GM06990 (cell line): ENCODE results near the gene ARHGAP18.

Experiments used
- DNase-seq: peaks from one replicate; pipeline ENCODE4 v3.0.0-alpha.2; 2011; ENCODE audit not compliant: insufficient read length; ENCODE audit errors: extremely low read depth
- H3K27me3 ChIP-seq: replicated peaks from 2 replicates; pipeline ENCODE4 v1.6.0; 2011; ENCODE audit warnings: low read length; ENCODE audit not compliant: control insufficient read depth, insufficient read depth
- H3K36me3 ChIP-seq: 2 replicates; pipeline ENCODE4 v1.5.1; 2011; ENCODE audit warnings: low read length; ENCODE audit not compliant: control insufficient read depth, insufficient read depth
- H3K4me3 ChIP-seq: replicated peaks from 2 replicates; pipeline ENCODE4 v1.5.1; 2011; ENCODE audit warnings: low read depth, mild to moderate bottlenecking, control low read depth, low read length
- CTCF ChIP-seq: IDR thresholded peaks from 2 replicates; pipeline ENCODE4 v1.5.1; 2011; ENCODE audit warnings: low read length, control low read depth, mild to moderate bottlenecking, inconsistent platforms; ENCODE audit not compliant: insufficient read depth, poor library complexity, severe bottlenecking

ARHGAP18 gene

GRCh38 chr6:129744201-129744879 is 34.4 kb upstream of the ARHGAP18 start:
- no peaks in the 10 kb centered on the region for H3K36me3 ChIP-seq
- no peak overlapping the region for H3K4me3 ChIP-seq
- no peaks in the 10 kb centered on the region for H3K27me3 ChIP-seq
- no peak for TF ChIP-seq CTCF
- no peak for DNase-seq

GRCh38 chr6:129740013-129740412 is 30.0 kb upstream of the ARHGAP18 start:
- TF ChIP-seq CTCF: no peak
- Histone ChIP-seq H3K27me3 (no peaks in the 10 kb centered on the region), H3K36me3 (no peaks in the 10 kb centered on the region), H3K4me3 (no peak overlapping the region)
- DNase-seq: no peak

- Histone ChIP-seq H3K27me3 (no peaks in the 10 kb centered on the region), H3K4me3 (no peak overlapping the region), H3K36me3 (no peaks in the 10 kb centered on the region)
- no peak for DNase-seq
- TF ChIP-seq CTCF: no peak
These were observed 26.1 kb upstream of the ARHGAP18 start for GRCh38 chr6:129736105-129736504.

- no peak for DNase-seq
- no peaks in the 10 kb centered on the region for H3K27me3 ChIP-seq
- peak; percentile 31 for TF ChIP-seq CTCF
- H3K4me3 ChIP-seq: no peak overlapping the region
- no peaks in the 10 kb centered on the region for H3K36me3 ChIP-seq
These were observed 23.3 kb upstream of the ARHGAP18 start for GRCh38 chr6:129733290-129733689.

GRCh38 chr6:129732542-129732941 is 22.6 kb upstream of the ARHGAP18 start:
- no peak overlapping the region for H3K4me3 ChIP-seq
- TF ChIP-seq CTCF: no peak
- no peak for DNase-seq
- no peaks in the 10 kb centered on the region for H3K27me3 ChIP-seq
- H3K36me3 ChIP-seq: no peaks in the 10 kb centered on the region

GRCh38 chr6:129732034-129732433 is 22.1 kb upstream of the ARHGAP18 start:
- H3K4me3 ChIP-seq: no peak overlapping the region
- no peak for TF ChIP-seq CTCF
- no peaks in the 10 kb centered on the region for H3K27me3 ChIP-seq
- no peak for DNase-seq
- no peaks in the 10 kb centered on the region for H3K36me3 ChIP-seq
